ENCODE data around the gene SLC13A1.

- TF ChIP-seq CTCF (IDR thresholded peaks at IDR 0.05) (no peak), POLR2AphosphoS5 (IDR thresholded peaks at IDR 0.05) (no peak), POLR2A (IDR thresholded peaks at IDR 0.05; ENCODE audit: low read depth) (no peak), EP300 (IDR thresholded peaks at IDR 0.05) (no peak)
Observed at GRCh38 chr7:123231021-123232000, 31.5 kb upstream of the SLC13A1 start.

Data from esophagus muscularis mucosa (tissue), 4 donors.